H1 (cell line): ENCODE measurements around the gene PAQR7. TPM values are rescaled to one million over a fixed set of nuclear protein-coding genes. Genes with fewer than 3 reads are reported as not detected.

Source experiments
- CBX5 ChIP-seq: fragments of 300-800, 300-1000 bp; sonication (generic); IDR thresholded peaks from 2 replicates; pipeline ENCODE4 v1.7.1; 2016; ENCODE audit warnings: antibody characterized with exemption, low read length, low read depth
- CHD7 ChIP-seq: fragments of 300-600 bp; sonication (generic); IDR thresholded peaks from 2 replicates; pipeline ENCODE4 v1.7.1; 2012; ENCODE audit warnings: low read length, moderate library complexity, mild to moderate bottlenecking, inconsistent platforms; ENCODE audit not compliant: insufficient replicate concordance
- SP1 ChIP-seq: IDR thresholded peaks from 2 replicates; pipeline ENCODE4 v1.6.1; 2011; ENCODE audit warnings: low read depth, low read length
- polyA plus RNA-seq, 7 experiments: library from polyadenylated mRNA; depleted of rRNA in 3 of 7; stranded (reverse) in 5 of 7; unstranded in 2 of 7; fragments of >200 nt in 5 of 7; fragments of 200-250 nt in 2 of 7; gene quantifications; 1 replicate in 5 of 7; 2 replicates in 1 of 7; 4 replicates in 1 of 7; pipeline versions ENCODE4 v1.2.1 to v1.2.3, GENCODE V29; 2011 to 2013; ENCODE audit warnings: missing spikeins in 2 of 7, mixed read lengths in 2 of 7
- total RNA-seq: library from RNA; stranded (reverse); fragmentation: NEBNext Ultra II Directional; extraction: Animal tissue kit (Norgen Biotek cat#: 25700); gene quantifications from 2 replicates; pipeline ENCODE4 v1.2.1, GENCODE V29; 2021

Gene PAQR7
- total and polyA plus RNA-seq, 2 of the 8 experiments (the other 6 are each of a cell fraction or from before 2014, with no cell fraction given) = 7.3 to 7.4 TPM

GRCh38 chr1:25834894-25835293 lies 40.6 kb downstream of the PAQR7 start (continued):
- no peak for TF ChIP-seq CHD7
- TF ChIP-seq CBX5 = no peak
- no peak for TF ChIP-seq SP1
